HepG2 (cell line): ENCODE data around the gene CACNA1D. TPM values are rescaled to one million over a fixed set of nuclear protein-coding genes. Genes with fewer than 3 reads are reported as not detected.

Experiments
- ATAC-seq: fragments of 200-7000 bp; cut with Tn5 transposase; 3 replicates; pipeline ENCODE4 v1.9.1; 2020; ENCODE audit warnings: mild to moderate bottlenecking, moderate library complexity
- BruUV-seq: library from RNA; stranded (reverse); fragments of 400-500 nt; replicated peaks from 2 replicates; lab custom pipeline; 2021; lab: Mats Ljungman, UMichigan
- CTCF ChIA-PET: fragments of 300-600 bp; formaldehyde crosslinking; extraction: SDS; loops from one replicate; lab custom pipeline; 2021; ENCODE audit warnings: low total read pairs, inconsistent platforms, low intra/inter-chr PET ratio; lab: Yijun Ruan, JAX
- POLR2A ChIA-PET: fragments of 350-600 bp; sonication (Branson Sonifier 250); formaldehyde crosslinking; loops from one replicate; lab custom pipeline; 2020; ENCODE audit warnings: antibody characterized with exemption, inconsistent platforms; lab: Yijun Ruan, JAX
- DNase-seq: peaks from one replicate; pipeline ENCODE4 v3.0.0-alpha.2; 2015; ENCODE audit warnings: low spot score
- FAIRE-seq: peaks from 3 replicates; lab custom pipeline; 2011; peaks lifted over from hg19 to GRCh38; lab: Jason Lieb, UNC
- H2AFZ ChIP-seq: one replicate; pipeline ENCODE4 v1.6.1; 2011; ENCODE audit warnings: low read length, inconsistent platforms
- H3K27ac ChIP-seq: fragments of 300-600 bp; 3 replicates; pipeline ENCODE4 v1.8.0; 2011; ENCODE audit warnings: mixed run types, mild to moderate bottlenecking, mixed read lengths, low read length, inconsistent platforms; ENCODE audit not compliant: insufficient read depth; ENCODE audit errors: extremely low read length
- H3K27me3 ChIP-seq, 2 experiments: fragments of 200-600 bp in 1 of 2; 2 replicates in 1 of 2; 3 replicates in 1 of 2; pipeline versions ENCODE4 v1.6.0 to v1.8.0; 2011; ENCODE audit warnings: low read length in 2 of 2, mild to moderate bottlenecking in 2 of 2, moderate library complexity in 2 of 2, inconsistent platforms in 1 of 2; ENCODE audit not compliant: insufficient read depth in 2 of 2, control insufficient read depth in 1 of 2
- H3K36me3 ChIP-seq, 2 experiments: fragments of 200-600 bp in 1 of 2; replicated peaks in 1 of 2; 2 replicates in 1 of 2; 3 replicates in 1 of 2; pipeline versions ENCODE4 v1.5.1 to v1.8.0; 2011; ENCODE audit warnings: low read length in 2 of 2, inconsistent platforms in 1 of 2; ENCODE audit not compliant: insufficient read depth in 2 of 2, control insufficient read depth in 1 of 2
- H3K4me1 ChIP-seq: 2 replicates; pipeline ENCODE4 v1.5.1; 2012; ENCODE audit warnings: low read length, inconsistent platforms; ENCODE audit not compliant: insufficient read depth
- H3K4me2 ChIP-seq: 2 replicates; pipeline ENCODE4 v1.6.0; 2011; ENCODE audit warnings: low read depth, low read length, inconsistent platforms
- H3K4me3 ChIP-seq, 3 experiments: fragments of 200-600 bp in 1 of 3; sonication (generic), shearing (Covaris generic) in 1 of 3; replicated peaks in 1 of 3; 2 replicates each; pipeline ENCODE4 v1.5.1; 2011 to 2016; ENCODE audit warnings: low read length in 3 of 3, inconsistent platforms in 2 of 3, low read depth in 2 of 3, mild to moderate bottlenecking in 2 of 3, control low read depth in 1 of 3, mixed read lengths in 1 of 3; ENCODE audit not compliant: insufficient read depth in 1 of 3
- H3K79me2 ChIP-seq: one replicate; pipeline ENCODE4 v1.6.1; 2011; ENCODE audit warnings: low read length, inconsistent platforms; ENCODE audit not compliant: insufficient read depth
- H3K9ac ChIP-seq: 2 replicates; pipeline ENCODE4 v1.6.0; 2011; ENCODE audit warnings: mild to moderate bottlenecking, low read depth, low read length, inconsistent platforms; ENCODE audit not compliant: insufficient read depth
- H3K9me3 ChIP-seq: 2 replicates; pipeline ENCODE4 v1.5.1; 2012; ENCODE audit warnings: mild to moderate bottlenecking, low read length
- H4K20me1 ChIP-seq: 2 replicates; pipeline ENCODE4 v1.6.0; 2011; ENCODE audit warnings: inconsistent platforms, mild to moderate bottlenecking, low read length, moderate library complexity; ENCODE audit not compliant: insufficient read depth
- CBX5 ChIP-seq: sonication (generic); formaldehyde crosslinking; IDR thresholded peaks from 2 replicates; pipeline ENCODE4 v1.4.0; 2020; ENCODE audit warnings: missing genetic modification reagents, borderline replicate concordance
- CSRNP1 ChIP-seq: sonication (generic); formaldehyde crosslinking; IDR thresholded peaks from 2 replicates; pipeline ENCODE4 v1.8.1; 2023; ENCODE audit warnings: mild to moderate bottlenecking, missing genetic modification reagents
- GATA4 ChIP-seq: sonication (generic); IDR thresholded peaks from 2 replicates; pipeline ENCODE4 v1.6.1; 2016; ENCODE audit warnings: antibody characterized with exemption, low read depth, borderline replicate concordance
- KAT8 ChIP-seq: IDR thresholded peaks from 2 replicates; pipeline ENCODE4 v1.6.1; 2016; ENCODE audit warnings: missing genetic modification reagents, missing compliant biosample characterization
- KLF13 ChIP-seq: sonication (generic); formaldehyde crosslinking; IDR thresholded peaks from 2 replicates; pipeline ENCODE4 v1.4.0; 2020; ENCODE audit warnings: mild to moderate bottlenecking, missing genetic modification reagents
- MTA3 ChIP-seq: sonication (generic); formaldehyde crosslinking; IDR thresholded peaks from 2 replicates; pipeline ENCODE4 v1.4.0; 2020; ENCODE audit warnings: missing genetic modification reagents
- MYNN ChIP-seq: sonication (generic); formaldehyde crosslinking; IDR thresholded peaks from 2 replicates; pipeline ENCODE4 v1.4.0; 2020; ENCODE audit warnings: mild to moderate bottlenecking, low read depth, missing genetic modification reagents
- RBM22 ChIP-seq: fragments of 200-400 bp; formaldehyde crosslinking; optimal IDR thresholded peaks from 2 replicates; pipeline ENCODE3; 2017; ENCODE audit warnings: mild to moderate bottlenecking, low read length, moderate library complexity
- RFX3 ChIP-seq: IDR thresholded peaks from 2 replicates; pipeline ENCODE4 v1.6.1; 2016; ENCODE audit warnings: missing biosample characterization, missing genetic modification reagents
- SP4 ChIP-seq: sonication (generic); formaldehyde crosslinking; IDR thresholded peaks from 2 replicates; pipeline ENCODE4 v1.8.1; 2023; ENCODE audit warnings: mild to moderate bottlenecking, missing genetic modification reagents
- TCF12 ChIP-seq, 2 experiments: fragments of 450-650 bp in 1 of 2; sonication (generic) in 1 of 2; formaldehyde crosslinking in 1 of 2; IDR thresholded peaks; 2 replicates each; pipeline versions ENCODE4 v1.6.1 to v1.8.0; 2017 to 2022; ENCODE audit warnings: antibody characterized with exemption in 1 of 2, mild to moderate bottlenecking in 1 of 2, missing genetic modification reagents in 1 of 2, moderate library complexity in 1 of 2
- ZNF225 ChIP-seq: sonication (generic); formaldehyde crosslinking; IDR thresholded peaks from 2 replicates; pipeline ENCODE4 v1.4.0; 2020; ENCODE audit warnings: mild to moderate bottlenecking, missing genetic modification reagents
- ZNF24 ChIP-seq: fragments of 450-650 bp; IDR thresholded peaks from 2 replicates; pipeline ENCODE4 v1.6.1; 2017; ENCODE audit warnings: antibody characterized with exemption, mild to moderate bottlenecking
- ZNF280B ChIP-seq: sonication (generic); formaldehyde crosslinking; IDR thresholded peaks from 2 replicates; pipeline ENCODE4 v1.5.0; 2020; ENCODE audit warnings: missing genetic modification reagents, mild to moderate bottlenecking, borderline replicate concordance
- ZNF598 ChIP-seq: sonication (generic); formaldehyde crosslinking; IDR thresholded peaks from 2 replicates; pipeline ENCODE4 v1.5.1; 2020; ENCODE audit warnings: mild to moderate bottlenecking, missing genetic modification reagents, borderline replicate concordance
- WGBS: methylation state at CpG from one replicate; pipeline ENCODE4 v1.1.6; 2017; ENCODE audit warnings: low lambda C conversion rate; 5-methylcytosine and 5-hydroxymethylcytosine counted together
- in situ Hi-C: cut with HindIII; loops from 2 replicates; pipeline ENCODE4 v1.10.0; 2017; ENCODE audit warnings: low pct_unique_long_range_greater_than_20kb; ENCODE audit not compliant: extremely low pct_ligation_motif_present
- intact Hi-C: fragments of 100-400 bp; cut with micrococcal nuclease; formaldehyde crosslinking; loops from one replicate; pipeline ENCODE4 v1.10.0; 2022; ENCODE audit not compliant: unreplicated experiment
- polyA plus RNA-seq, 8 experiments: library from polyadenylated mRNA; depleted of rRNA in 3 of 8; stranded (reverse) in 7 of 8; unstranded in 1 of 8; fragments of >200 nt; fragmentation: Illumina TruSeq in 4 of 8; extraction: Trizol in 4 of 8; gene quantifications; 2 replicates each; pipeline versions ENCODE4 v1.2.1 to v1.2.3, GENCODE V29; 2011 to 2016; ENCODE audit warnings: low read depth in 4 of 8, missing spikeins in 1 of 8, mixed read lengths in 1 of 8; ENCODE audit not compliant: insufficient read depth in 1 of 8
- total RNA-seq, 5 experiments: library from RNA; depleted of rRNA; stranded (reverse); fragments of >200 nt; fragmentation: Illumina TruSeq; extraction: Trizol; gene quantifications; 2 replicates each; pipeline ENCODE4 v1.2.3, GENCODE V29; 2016; ENCODE audit warnings: low read depth in 1 of 5

Gene CACNA1D
- total and polyA plus RNA-seq, 2 of the 13 experiments (the other 11 are each of a cell fraction or from before 2014, with no cell fraction given) = 0.26 to 0.38 TPM

GRCh38 chr3:53523346-53523745 lies 28.9 kb downstream of the CACNA1D start:
- Histone ChIP-seq H3K4me3 (no peak overlapping the region), H3K9me3 (no peaks in the 10 kb centered on the region), H3K79me2 (no peaks in the 10 kb centered on the region), H3K36me3 (no peaks in the 10 kb centered on the region), H3K4me1 (no peaks in the 10 kb centered on the region), H3K4me2 (no peak overlapping the region), H4K20me1 (no peaks in the 10 kb centered on the region), H3K9ac (no peak overlapping the region), H3K27me3 (no peaks in the 10 kb centered on the region)
- WGBS = 65% methylated on average over 3 of the region's 3 CpGs
- in situ Hi-C loops = no loop called here
- TF ChIP-seq TCF12 (IDR thresholded peaks at IDR 0.05) (no peak), TCF12 (CRISPR knock-in tag; IDR thresholded peaks at IDR 0.05) (no peak), RBM22 (no peak), KAT8 (CRISPR knock-in tag) (no peak), CBX5 (no peak), RFX3 (CRISPR knock-in tag) (no peak), MTA3 (CRISPR knock-in tag) (no peak), MYNN (CRISPR knock-in tag) (no peak), CSRNP1 (CRISPR knock-in tag) (no peak), ZNF598 (no peak), ZNF280B (CRISPR knock-in tag) (no peak), SP4 (CRISPR knock-in tag) (no peak), ZNF225 (CRISPR knock-in tag) (no peak), GATA4 (no peak), ZNF24 (no peak), KLF13 (CRISPR knock-in tag) (no peak)
- TF ChIP-seq, all 625 proteins: peak for 0
- ATAC-seq = no peak
- no peak overlapping the region for H3K27ac ChIP-seq
- intact Hi-C loops = no loop called here
- ChIA-PET POLR2A (no interaction called here), CTCF (no interaction called here)
- BruUV-seq = no TSS peak
- FAIRE-seq = no peak
- no peak overlapping the region for H2AFZ ChIP-seq
- no peak for DNase-seq
